Cardiac muscle cell (in vitro differentiated cells and primary cell): ENCODE results near the gene SCN3B. TPM values are rescaled to one million over a fixed set of nuclear protein-coding genes. Genes with fewer than 3 reads are reported as not detected.

Source experiments
- DNase-seq, 2 donors: peaks; one replicate each; pipeline versions ENCODE4 v3.0.0 to v3.0.0-alpha.2; 2010 to 2017; ENCODE audit warnings: low read depth in 1 of 2, low spot score in 1 of 2
- H3K27ac ChIP-seq: fragments of 200-600 bp; sonication (generic); 2 replicates; pipeline ENCODE4 v1.5.1; 2016
- H3K27me3 ChIP-seq: fragments of 200-600 bp; sonication (generic); 2 replicates; pipeline ENCODE4 v1.6.0; 2016; ENCODE audit warnings: control low read depth
- H3K36me3 ChIP-seq: fragments of 200-600 bp; sonication (generic); 2 replicates; pipeline ENCODE4 v1.5.1; 2016; ENCODE audit warnings: control low read depth
- H3K4me1 ChIP-seq: fragments of 200-600 bp; sonication (generic); 2 replicates; pipeline ENCODE4 v1.8.1; 2017; ENCODE audit warnings: low read depth, mild to moderate bottlenecking, mixed run types
- H3K4me3 ChIP-seq: fragments of 200-600 bp; sonication (generic); 2 replicates; pipeline ENCODE4 v1.5.1; 2016; ENCODE audit warnings: mild to moderate bottlenecking
- H3K9me3 ChIP-seq: fragments of 200-600 bp; sonication (generic); 2 replicates; pipeline ENCODE4 v1.5.1; 2017; ENCODE audit warnings: low read depth, mild to moderate bottlenecking, control low read depth
- polyA plus RNA-seq: library from polyadenylated mRNA; unstranded; fragments of >200 nt; fragmentation: Nextera tagmentation; extraction: Ambion mirVana; gene quantifications from 2 replicates; pipeline ENCODE4 v1.2.1, GENCODE V29; 2016
- total RNA-seq: library from RNA; depleted of rRNA; stranded (reverse); fragments of >200 nt; gene quantifications from 2 replicates; pipeline ENCODE4 v1.2.3, GENCODE V29; 2016
- TF ChIP-seq, protein P1 (sequence below): IDR thresholded peaks from 2 replicates; pipeline ENCODE4 v1.5.1; 2012; ENCODE audit warnings: low read depth, mild to moderate bottlenecking, low read length

Gene SCN3B
- total and polyA plus RNA-seq, 2 experiments from 2014 or later = 0.12 to 0.77 TPM

DNA sequence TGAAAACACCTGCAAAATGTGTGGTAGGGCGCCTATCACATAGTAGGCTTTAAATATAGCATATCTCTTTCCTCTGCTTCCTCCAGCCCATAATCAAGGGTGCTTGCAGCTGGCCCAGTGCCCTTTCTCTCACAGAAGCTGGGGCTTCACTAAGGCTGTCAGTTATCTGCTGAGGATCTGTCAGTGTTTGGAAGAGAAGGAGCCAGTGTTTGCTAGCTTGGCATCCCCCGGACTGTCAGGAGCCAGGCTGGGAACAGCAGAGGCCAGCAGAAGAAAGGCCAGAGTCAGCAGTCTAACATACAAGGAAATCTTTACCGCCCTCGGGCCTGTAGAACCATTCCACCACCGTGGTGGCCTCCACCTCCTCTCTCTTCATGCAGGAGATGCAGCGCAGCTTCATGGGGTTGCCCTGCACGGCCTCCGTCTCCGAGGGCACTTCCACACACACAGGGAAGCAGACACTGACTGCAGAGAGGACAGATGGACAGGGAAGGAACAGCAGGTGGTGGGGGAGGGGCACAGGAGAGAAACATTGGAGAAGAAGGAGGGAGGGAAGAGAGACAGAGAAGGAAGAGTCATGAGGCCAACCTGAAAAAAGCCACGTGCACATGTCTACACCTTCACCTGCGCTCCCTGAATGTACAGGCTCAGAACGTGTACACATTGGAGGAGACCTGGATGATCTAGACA is 9.0 kb downstream of the SCN3B start:
- Histone ChIP-seq H3K27ac (no peak overlapping the region), H3K4me1 (no peaks in the 10 kb centered on the region), H3K4me3 (no peak overlapping the region), H3K36me3 (no peaks in the 10 kb centered on the region), H3K27me3 (peaks cover 9% of the 10 kb centered on the region), H3K9me3 (no peaks in the 10 kb centered on the region)
- no peak for DNase-seq
- TF ChIP-seq, protein P1, sequence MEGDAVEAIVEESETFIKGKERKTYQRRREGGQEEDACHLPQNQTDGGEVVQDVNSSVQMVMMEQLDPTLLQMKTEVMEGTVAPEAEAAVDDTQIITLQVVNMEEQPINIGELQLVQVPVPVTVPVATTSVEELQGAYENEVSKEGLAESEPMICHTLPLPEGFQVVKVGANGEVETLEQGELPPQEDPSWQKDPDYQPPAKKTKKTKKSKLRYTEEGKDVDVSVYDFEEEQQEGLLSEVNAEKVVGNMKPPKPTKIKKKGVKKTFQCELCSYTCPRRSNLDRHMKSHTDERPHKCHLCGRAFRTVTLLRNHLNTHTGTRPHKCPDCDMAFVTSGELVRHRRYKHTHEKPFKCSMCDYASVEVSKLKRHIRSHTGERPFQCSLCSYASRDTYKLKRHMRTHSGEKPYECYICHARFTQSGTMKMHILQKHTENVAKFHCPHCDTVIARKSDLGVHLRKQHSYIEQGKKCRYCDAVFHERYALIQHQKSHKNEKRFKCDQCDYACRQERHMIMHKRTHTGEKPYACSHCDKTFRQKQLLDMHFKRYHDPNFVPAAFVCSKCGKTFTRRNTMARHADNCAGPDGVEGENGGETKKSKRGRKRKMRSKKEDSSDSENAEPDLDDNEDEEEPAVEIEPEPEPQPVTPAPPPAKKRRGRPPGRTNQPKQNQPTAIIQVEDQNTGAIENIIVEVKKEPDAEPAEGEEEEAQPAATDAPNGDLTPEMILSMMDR = no peak

DNA sequence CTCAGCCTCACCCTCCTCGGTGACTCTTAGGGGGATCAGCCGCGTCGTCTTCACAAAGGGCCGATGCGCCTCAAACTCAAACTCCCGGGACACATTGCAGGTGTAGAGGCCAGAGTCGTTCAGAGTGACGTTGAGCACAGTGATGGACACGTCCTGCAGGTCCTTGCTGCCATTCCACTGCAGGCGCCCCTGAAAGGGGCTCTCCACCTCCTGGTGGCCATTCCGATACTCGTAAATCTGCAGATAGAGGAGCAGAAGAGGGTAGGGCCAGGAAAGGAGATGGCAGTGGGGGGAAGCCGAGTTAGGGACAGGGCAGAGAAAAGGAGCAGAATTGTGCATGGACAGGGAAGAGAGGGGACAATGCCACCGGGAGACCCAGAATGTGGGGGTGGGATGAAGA is 12.0 kb downstream of the SCN3B start:
- Histone ChIP-seq H3K4me1 (peaks cover 3% of the 10 kb centered on the region), H3K36me3 (no peaks in the 10 kb centered on the region), H3K9me3 (no peaks in the 10 kb centered on the region), H3K27me3 (no peaks in the 10 kb centered on the region), H3K27ac (no peak overlapping the region), H3K4me3 (no peak overlapping the region)
- TF ChIP-seq, protein P1 = no peak
- DNase-seq = no peak

DNA sequence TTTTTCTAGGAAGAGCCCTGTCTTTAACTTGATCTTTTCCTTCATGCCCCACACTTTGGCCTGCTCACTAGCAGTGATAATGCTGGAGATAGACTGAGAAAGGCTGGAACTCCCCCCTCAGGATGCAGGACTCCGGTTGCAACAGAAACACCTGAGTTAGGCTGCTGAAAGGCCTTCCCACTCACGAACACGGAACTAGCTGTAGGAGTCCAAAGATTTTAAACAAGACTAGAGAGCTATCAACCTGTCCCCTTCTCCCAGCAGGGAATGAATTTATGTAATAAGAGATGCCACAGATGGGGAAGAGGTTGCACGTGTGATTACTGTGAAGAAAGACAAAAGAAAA is 13.0 kb downstream of the SCN3B start:
- no peak overlapping the region for H3K4me3 ChIP-seq
- no peaks in the 10 kb centered on the region for H3K9me3 ChIP-seq
- H3K36me3 ChIP-seq = no peaks in the 10 kb centered on the region
- TF ChIP-seq, protein P1 = no peak
- no peak overlapping the region for H3K27ac ChIP-seq
- no peaks in the 10 kb centered on the region for H3K27me3 ChIP-seq
- peaks cover 3% of the 10 kb centered on the region for H3K4me1 ChIP-seq
- DNase-seq = no peak

DNA sequence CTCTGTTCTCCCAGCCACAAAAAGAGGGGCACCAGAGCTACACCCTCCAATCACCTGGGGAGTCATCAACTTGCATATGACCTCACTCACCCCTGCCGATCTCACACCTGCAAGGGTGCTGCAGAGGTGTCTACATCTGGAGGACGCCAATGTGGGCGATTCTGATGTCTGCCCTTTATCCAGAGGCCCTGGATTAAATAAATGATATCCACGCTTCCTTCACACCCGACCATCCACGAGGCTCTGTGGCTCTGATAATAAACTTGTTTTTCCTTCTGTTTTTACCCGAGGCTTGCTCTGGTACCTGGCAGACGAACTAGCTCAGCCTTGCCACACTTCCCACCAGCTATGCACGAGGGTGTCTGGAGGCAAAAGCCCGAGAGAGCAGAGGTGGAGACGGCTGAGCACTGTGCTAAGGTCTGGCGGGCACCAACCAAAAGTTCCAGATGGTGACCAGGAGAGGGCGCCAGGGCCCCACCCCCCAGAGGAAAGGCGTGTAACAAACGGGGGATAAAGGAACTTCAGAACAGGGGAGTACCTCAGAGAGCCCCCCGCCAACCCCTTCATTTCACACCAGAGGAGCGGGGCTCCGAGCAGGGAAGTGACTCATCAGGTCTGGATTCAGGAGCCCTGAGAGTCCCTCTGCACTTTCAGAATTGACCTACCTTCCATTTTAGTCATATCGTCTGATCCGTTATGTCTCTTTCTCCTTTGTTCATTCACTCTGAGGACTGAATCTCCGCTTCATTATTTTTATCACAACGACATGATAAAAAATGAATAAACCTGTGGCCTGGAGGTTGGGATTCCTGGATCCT is 13.5 kb downstream of the SCN3B start:
- Histone ChIP-seq H3K4me3 (no peak overlapping the region), H3K9me3 (no peaks in the 10 kb centered on the region), H3K36me3 (no peaks in the 10 kb centered on the region), H3K27me3 (no peaks in the 10 kb centered on the region), H3K27ac (no peak overlapping the region), H3K4me1 (peaks cover 3% of the 10 kb centered on the region)
- TF ChIP-seq, protein P1 = peak; percentile 87
- DNase-seq = peak; percentile 54 to 65

DNA sequence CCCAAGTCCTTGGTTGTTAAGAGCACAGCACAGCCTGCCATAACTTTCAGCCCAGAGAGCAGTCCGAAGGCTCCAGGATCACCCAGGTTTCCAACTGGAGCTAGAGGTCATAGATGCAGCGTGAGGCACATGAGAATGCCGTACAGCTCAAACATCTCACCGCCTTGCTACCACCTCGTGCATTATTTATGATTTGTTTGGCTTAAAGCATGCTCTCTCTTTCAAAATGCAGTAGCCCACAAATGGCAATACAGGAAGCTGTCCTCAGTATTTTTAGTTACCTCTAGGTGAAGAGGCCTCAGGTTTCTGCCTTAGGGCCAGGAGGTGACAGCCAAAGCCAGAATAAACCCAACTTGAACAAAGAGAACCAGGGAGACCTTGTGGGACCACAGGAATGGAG is 14.4 kb downstream of the SCN3B start:
- TF ChIP-seq, protein P1 = no peak
- no peak for DNase-seq
- Histone ChIP-seq H3K9me3 (no peaks in the 10 kb centered on the region), H3K36me3 (no peaks in the 10 kb centered on the region), H3K27me3 (no peaks in the 10 kb centered on the region), H3K27ac (no peak overlapping the region), H3K4me3 (no peak overlapping the region), H3K4me1 (peaks cover 3% of the 10 kb centered on the region)
